Measurements from ENCODE around the gene SPDYE4.
A peak's percentile ranks its signal among the peaks of the same experiment; 100 is the strongest.

SPDYE4 gene

GRCh38 chr17:8741366-8741765 is 17.0 kb downstream of the SPDYE4 start:
- DNase-seq (ENCODE audit: low read depth in 3 of 3) = no peak

DNA sequence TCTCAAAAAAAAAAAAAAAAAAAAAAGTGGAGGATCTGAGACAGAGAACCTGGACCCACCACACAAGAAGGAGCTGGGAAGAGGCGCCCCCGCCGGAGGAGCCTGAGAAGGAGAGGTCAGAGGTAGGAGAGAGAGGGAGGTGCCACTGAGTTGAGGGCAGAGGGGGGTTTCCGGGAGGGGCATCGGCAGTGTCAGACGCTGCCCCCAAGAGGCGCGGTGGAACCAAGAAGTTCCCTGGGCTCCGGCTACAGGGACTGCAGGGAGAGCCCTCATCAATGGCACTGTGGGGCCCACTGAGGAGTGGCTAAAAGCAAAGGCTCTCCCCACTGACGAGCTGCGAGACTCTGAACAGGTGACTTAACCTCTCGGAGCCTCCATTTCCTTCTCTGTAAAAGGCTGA is 17.9 kb downstream of the SPDYE4 start:
- peak in 2 of 3 experiments; percentile 5 to 22 for DNase-seq (ENCODE audit: low read depth in 3 of 3)

- DNase-seq (ENCODE audit: low read depth in 3 of 3) = no peak
Measured at GRCh38 chr17:8739097-8739496, 19.2 kb downstream of the SPDYE4 start.

GRCh38 chr17:8736796-8737195 is 21.6 kb downstream of the SPDYE4 start:
- no peak for DNase-seq (ENCODE audit: low read depth in 3 of 3)

DNA sequence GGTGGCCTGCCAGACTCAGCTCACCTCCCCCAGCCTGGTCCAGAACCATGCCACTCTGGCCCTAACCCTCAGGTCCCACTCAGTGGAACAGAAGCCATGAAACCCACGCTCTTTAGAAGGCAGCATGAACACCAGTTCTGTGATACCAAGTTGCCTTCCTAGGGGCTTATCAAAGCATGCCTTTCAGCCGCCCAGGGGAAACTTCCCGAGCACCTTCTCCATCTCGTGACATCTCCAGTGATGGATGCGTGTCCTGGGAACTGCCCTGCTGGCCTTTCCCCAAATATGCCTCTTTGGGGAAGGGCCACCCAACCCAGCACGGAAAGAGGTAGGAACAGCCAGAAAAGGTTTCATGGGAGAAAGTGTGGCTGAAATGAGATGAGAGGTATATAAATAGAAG is 22.0 kb downstream of the SPDYE4 start:
- DNase-seq (ENCODE audit: low read depth in 3 of 3) = no peak

DNA sequence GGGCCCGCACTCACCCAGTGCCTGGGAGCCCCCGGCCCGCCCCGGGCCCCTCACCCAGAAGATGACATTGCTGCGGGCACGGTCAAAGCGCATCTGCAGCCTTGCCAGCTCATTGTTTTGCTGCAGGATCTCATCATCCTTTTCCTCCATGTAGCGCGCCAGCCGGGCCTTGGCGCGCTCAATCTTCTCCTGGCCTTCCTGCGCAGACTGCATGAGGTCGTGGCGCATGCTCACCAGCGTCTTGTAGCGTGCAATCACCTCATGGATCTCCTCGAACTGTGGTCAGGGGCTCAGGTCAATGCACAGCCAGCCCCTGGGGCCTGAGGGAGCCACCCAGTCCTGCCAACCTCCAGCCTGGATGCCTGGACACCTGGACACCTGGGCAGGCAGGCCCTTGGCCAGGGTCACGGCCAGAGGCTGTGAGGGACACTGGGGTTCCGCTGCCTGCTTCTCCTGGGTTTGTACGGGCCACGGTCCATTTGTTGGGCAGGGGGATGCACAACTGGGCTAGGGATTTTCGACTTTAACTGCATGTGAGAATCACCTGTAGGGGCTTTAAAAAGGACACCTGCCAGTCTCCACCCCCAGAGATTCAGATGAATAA is 22.9 kb downstream of the SPDYE4 start:
- DNase-seq (ENCODE audit: low read depth in 3 of 3) = no peak

DNA sequence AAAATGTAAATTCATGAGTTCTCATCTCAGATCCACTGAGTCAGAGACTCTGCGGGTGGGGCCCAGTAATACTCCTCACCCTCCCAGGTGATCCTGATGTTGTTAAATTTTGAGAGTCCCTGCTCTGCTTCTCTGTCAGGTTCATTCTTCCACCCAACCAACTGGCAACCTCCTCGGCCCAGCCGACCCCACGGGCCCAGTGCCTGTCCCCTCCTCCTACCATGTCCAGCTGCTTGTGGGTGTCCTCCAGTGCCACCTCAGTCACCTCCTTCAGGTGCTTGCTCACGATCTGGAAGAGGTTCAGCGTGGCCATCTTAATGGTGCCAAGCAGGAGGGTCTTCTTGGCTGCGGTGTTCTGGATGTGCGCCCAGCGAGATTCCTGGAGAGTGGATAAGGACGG is 23.5 kb downstream of the SPDYE4 start:
- DNase-seq (ENCODE audit: low read depth in 3 of 3) = no peak

DNA sequence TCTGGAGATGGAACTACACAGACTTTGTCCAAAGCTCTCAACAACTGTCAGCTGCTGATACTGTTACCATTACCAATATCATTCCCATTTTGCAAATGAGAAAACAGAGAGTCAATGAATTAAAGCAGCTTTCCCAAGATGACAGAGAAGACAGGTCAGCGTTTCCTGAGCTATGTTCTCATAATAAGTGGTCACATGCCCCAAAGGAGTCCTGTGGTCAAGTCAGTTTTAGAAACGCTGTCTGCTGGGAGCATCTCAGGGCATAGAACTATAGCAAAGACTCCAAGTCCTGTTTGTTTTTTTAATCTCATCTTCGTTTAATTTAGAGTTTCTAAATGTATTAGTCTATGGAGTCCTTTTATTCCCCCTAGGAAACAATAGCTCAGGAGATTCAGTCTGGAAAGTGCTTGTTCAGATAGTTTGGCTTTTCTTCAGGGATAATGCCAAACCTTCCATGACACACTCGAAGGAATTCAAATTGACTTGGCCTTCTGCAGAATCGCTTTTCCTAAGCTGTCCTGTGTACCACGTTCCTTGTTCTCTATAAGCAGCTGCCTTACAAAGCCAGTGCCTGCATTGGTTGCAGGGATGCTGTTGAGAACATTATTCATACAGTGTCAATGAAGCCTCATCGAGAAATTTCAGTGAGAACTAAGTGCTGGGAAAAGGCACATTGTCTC is 25.8 kb downstream of the SPDYE4 start:
- no peak for DNase-seq (ENCODE audit: low read depth in 3 of 3)

DNA sequence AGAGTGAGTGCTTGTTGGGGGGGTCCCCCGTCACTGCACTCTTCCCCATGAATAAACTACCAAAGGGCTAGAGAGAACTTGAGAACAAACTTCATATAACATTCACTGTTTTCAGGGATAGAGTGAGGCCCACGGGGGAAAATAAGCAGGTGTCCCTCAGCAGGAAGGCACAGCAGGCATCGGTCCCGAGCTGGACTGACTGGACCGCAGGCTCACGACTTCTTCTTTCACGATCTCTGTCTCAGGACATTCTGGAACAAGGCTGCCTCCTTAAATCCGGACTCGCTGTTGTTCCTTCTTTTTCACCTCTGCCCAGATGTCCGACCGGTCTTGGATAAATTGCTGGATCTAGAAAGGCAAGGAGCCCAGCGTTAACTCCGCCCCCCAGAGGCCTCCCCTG is 28.5 kb downstream of the SPDYE4 start:
- no peak for DNase-seq (ENCODE audit: low read depth in 3 of 3)

GRCh38 chr17:8729421-8729820 is 28.9 kb downstream of the SPDYE4 start:
- no peak for DNase-seq (ENCODE audit: low read depth in 3 of 3)

- no peak for DNase-seq (ENCODE audit: low read depth in 3 of 3)
Measured at GRCh38 chr17:8728971-8729370, 29.4 kb downstream of the SPDYE4 start.

DNA sequence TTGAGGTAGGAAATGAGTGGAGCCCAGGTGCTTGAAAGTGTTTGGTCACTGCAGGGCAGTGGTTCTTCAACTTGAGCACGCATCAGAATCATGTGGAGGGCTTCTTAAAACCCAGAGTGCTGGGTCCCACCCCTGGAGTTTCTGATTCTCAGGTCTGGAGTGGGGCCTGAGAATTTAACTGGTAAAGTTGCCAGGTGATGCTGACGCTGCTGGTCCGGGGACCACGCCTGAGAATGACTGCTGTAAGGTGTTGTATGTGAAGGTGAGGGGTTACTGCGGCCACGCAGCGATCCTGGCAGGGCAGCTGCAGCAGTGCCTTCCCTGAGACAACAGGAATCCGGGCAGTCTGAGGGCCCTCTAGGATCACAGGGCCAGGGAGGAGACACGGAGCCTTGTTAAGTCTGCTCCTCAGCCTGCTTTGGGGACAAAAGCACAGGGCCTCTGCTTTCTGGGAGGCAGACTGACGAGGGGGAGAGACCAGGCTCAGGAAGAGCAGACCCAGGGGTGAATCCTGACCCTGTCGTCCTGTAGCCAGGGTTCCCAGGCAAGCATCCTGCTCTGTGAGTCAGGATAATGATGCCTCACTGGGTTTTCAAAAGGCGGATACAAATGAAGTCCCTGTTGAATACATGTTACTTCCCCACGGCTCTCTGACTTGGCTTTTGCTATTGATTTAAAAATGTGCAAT is 30.0 kb downstream of the SPDYE4 start:
- DNase-seq (ENCODE audit: low read depth in 3 of 3) = no peak

GRCh38 chr17:8726941-8727555 is 31.3 kb downstream of the SPDYE4 start:
- DNase-seq (ENCODE audit: low read depth in 3 of 3) = no peak

DNA sequence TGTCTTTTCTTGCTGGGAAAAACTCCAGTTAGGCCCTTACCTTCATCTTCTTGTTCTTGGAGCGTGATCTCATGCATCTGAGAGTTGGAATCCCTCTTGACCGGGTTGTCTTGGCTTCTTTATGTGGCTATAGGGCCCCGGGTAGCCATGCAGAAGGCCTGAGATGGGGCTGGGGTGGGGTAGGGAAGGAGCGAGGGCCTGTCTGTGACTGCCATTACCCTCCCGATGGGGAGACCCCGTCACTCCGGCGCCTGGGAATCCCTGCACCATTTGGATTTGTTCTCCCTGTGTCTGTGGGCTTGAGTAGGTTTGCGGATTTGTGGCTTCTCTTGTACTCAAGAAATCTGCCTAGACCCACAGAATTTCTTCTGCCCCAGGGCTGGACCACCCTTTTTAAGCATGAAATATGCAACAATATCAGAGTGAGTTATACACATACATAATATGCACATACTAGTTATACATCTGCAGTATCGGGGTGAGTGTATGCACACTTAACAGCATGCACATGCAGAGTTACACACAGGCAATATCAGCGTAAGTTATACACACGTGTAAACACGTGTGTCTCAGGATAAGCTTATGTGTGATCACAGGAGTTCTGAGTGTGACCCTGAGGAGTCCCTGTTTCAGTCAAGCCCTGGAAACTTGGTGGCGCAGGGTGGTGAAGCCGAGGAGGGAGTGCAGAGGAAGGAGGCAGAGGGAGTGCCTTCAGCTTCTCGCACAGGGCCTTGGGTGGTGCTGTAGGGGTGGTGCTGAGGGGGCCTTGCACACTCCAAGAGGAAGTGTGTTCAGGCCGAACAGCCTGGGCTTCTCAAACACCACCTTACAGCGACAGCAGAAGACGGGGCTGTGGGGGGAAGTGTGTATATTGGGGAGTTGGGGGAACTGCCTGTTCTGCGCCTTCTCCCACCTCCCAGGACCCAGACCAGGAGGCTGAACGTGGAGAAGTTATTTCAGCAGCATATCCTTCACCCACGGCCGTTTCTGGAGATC is 32.2 kb downstream of the SPDYE4 start:
- DNase-seq (ENCODE audit: low read depth in 3 of 3) = no peak

GRCh38 chr17:8724451-8724850 is 33.9 kb downstream of the SPDYE4 start:
- DNase-seq (ENCODE audit: low read depth in 3 of 3) = no peak

DNA sequence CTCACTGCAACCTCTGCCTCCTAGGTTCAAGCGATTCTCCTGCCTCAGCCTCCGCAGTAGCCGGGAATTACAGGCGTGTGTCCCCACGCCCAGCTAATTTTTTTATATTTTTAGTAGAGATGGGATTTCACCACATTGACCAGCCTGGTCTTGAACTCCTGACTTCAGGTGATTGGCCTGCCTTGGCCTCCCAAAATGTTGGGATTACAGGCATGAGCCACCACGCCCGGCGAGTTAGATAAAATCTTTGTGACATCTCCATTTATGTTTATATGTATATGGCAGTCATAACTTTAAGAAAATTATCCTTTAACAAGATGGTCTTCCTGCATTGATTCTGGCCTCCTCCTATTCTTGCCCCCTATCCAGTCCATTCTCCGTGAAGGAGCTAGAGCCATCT is 37.8 kb downstream of the SPDYE4 start:
- no peak for DNase-seq (ENCODE audit: low read depth in 3 of 3)

GRCh38 chr17:8719291-8720246 is 38.8 kb downstream of the SPDYE4 start:
- no peak for DNase-seq (ENCODE audit: low read depth in 3 of 3)

GRCh38 chr17:8718001-8718563 is 40.3 kb downstream of the SPDYE4 start:
- DNase-seq (ENCODE audit: low read depth in 3 of 3) = no peak

DNA sequence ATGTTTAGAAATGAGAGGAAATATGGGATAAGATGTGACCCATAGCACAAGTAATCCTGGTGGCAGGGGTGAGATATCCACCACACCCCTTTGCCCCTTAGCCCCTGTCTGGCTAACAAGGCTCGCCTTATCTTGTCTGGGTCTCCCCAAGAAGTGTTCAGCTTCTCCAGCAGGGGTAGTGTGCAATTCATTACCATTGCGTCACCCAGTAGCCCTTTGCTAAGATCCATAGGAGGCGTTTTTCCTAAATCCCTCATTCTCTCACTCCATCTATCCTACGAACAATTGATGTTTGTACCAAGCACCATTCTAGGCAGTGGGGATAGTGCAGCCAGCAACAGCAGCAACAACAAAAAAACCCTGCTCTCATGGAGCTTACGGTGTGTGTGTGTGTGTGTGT is 44.5 kb downstream of the SPDYE4 start:
- DNase-seq (ENCODE audit: low read depth in 3 of 3) = no peak

GRCh38 chr17:8713315-8713714 is 45.0 kb downstream of the SPDYE4 start:
- no peak for DNase-seq (ENCODE audit: low read depth in 3 of 3)

All from stimulated activated CD4-positive, alpha-beta T cell treated with anti-CD3 and anti-CD28 coated beads, TNF-alpha, amount 100 ng/mL, for 4 hours (primary cell).